Common myeloid progenitor, CD34-positive (primary cell): ENCODE results near the gene ANKRD23.

Source experiments
- CTCF ChIA-PET: fragments of 350-600 bp; sonication (Branson Sonifier 250); formaldehyde crosslinking; loops from one replicate; lab custom pipeline; 2021; ENCODE audit warnings: antibody characterized with exemption; lab: Charles Lee
- POLR2A ChIA-PET: fragments of 350-600 bp; sonication (Branson Sonifier 250); formaldehyde crosslinking; loops from one replicate; lab custom pipeline; 2021; ENCODE audit warnings: antibody characterized with exemption; lab: Charles Lee
- DNase-seq, 3 donors: peaks; one replicate each; pipeline versions ENCODE4 v3.0.0 to v3.0.0-alpha.2; 2013
- H3K27ac ChIP-seq, 2 experiments: 1 replicate in 1 of 2; 2 replicates in 1 of 2; pipeline ENCODE4 v1.7.0; 2013; ENCODE audit warnings: inconsistent platforms in 2 of 2, low read length in 2 of 2, mild to moderate bottlenecking in 2 of 2, low read depth in 1 of 2, moderate library complexity in 1 of 2; ENCODE audit not compliant: severe bottlenecking in 2 of 2, insufficient read depth in 1 of 2, poor library complexity in 1 of 2
- H3K27me3 ChIP-seq, 5 experiments: replicated peaks in 2 of 5; 1 replicate in 3 of 5; 2 replicates in 2 of 5; pipeline versions ENCODE4 v1.6.1 to v1.7.0; 2013; ENCODE audit warnings: low read length in 4 of 5, mild to moderate bottlenecking in 2 of 5, moderate library complexity in 2 of 5, inconsistent platforms in 1 of 5; ENCODE audit not compliant: insufficient read depth in 5 of 5, control insufficient read depth in 4 of 5
- H3K36me3 ChIP-seq, 4 experiments: 1 replicate in 2 of 4; 2 replicates in 2 of 4; pipeline versions ENCODE4 v1.6.1 to v1.7.0; 2013; ENCODE audit warnings: low read length in 3 of 4, control low read depth in 1 of 4, mild to moderate bottlenecking in 1 of 4; ENCODE audit not compliant: control insufficient read depth in 4 of 4, insufficient read depth in 4 of 4
- H3K4me1 ChIP-seq, 4 experiments: 1 replicate in 3 of 4; 2 replicates in 1 of 4; pipeline versions ENCODE4 v1.6.1 to v1.7.1; 2013; ENCODE audit warnings: low read length in 3 of 4, mild to moderate bottlenecking in 3 of 4, control low read depth in 1 of 4, inconsistent platforms in 1 of 4, moderate library complexity in 1 of 4; ENCODE audit not compliant: control insufficient read depth in 4 of 4, insufficient read depth in 4 of 4; ENCODE audit errors: control extremely low read depth in 1 of 4
- H3K4me3 ChIP-seq, 7 experiments: 1 replicate in 4 of 7; 2 replicates in 3 of 7; pipeline versions ENCODE4 v1.5.1 to v1.7.0; 2013; ENCODE audit warnings: mild to moderate bottlenecking in 7 of 7, low read length in 6 of 7, moderate library complexity in 6 of 7, inconsistent platforms in 2 of 7, low read depth in 2 of 7, control low read depth in 1 of 7; ENCODE audit not compliant: insufficient read depth in 4 of 7, control insufficient read depth in 1 of 7; ENCODE audit errors: extremely low read depth in 1 of 7
- H3K9me3 ChIP-seq, 5 experiments: 1 replicate in 4 of 5; 2 replicates in 1 of 5; pipeline versions ENCODE4 v1.6.1 to v1.7.1; 2013; ENCODE audit warnings: low read length in 4 of 5, mild to moderate bottlenecking in 2 of 5, inconsistent platforms in 1 of 5, low read depth in 1 of 5, moderate library complexity in 1 of 5; ENCODE audit not compliant: control insufficient read depth in 4 of 5, insufficient read depth in 2 of 5; ENCODE audit errors: control extremely low read depth in 1 of 5
- WGBS: methylation state at CpG from one replicate; pipeline ENCODE4 v1.1.5; 2013; ENCODE audit not compliant: insufficient coverage; 5-methylcytosine and 5-hydroxymethylcytosine counted together

The ANKRD23 gene

GRCh38 chr2:96844405-96844808 lies 586 bp upstream of the ANKRD23 start:
- Histone ChIP-seq H3K4me1 (peaks cover 0 to 12% (median 6%) of the 10 kb centered on the region in 4 experiments), H3K27ac (no peak overlapping the region), H3K4me3 (no peak overlapping the region), H3K27me3 (no peaks in the 10 kb centered on the region), H3K9me3 (no peaks in the 10 kb centered on the region), H3K36me3 (peaks cover 7 to 30% (median 15%) of the 10 kb centered on the region in 4 experiments)
- 93% methylated on average over 14 of the region's 17 CpGs for WGBS
- no peak for DNase-seq
- POLR2A ChIA-PET = interaction anchor here (0.9 kb wide), 1 partner anchor 13 kb away, joined by 4 read pairs; the partner anchor contains the start of gene ANKRD39
- CTCF ChIA-PET = interaction anchor here (1.2 to 1.5 kb wide), 2 partner anchors 14 to 17 kb away, joined by 3 to 6 read pairs; partner anchors contain the start of gene ANKRD39

DNA sequence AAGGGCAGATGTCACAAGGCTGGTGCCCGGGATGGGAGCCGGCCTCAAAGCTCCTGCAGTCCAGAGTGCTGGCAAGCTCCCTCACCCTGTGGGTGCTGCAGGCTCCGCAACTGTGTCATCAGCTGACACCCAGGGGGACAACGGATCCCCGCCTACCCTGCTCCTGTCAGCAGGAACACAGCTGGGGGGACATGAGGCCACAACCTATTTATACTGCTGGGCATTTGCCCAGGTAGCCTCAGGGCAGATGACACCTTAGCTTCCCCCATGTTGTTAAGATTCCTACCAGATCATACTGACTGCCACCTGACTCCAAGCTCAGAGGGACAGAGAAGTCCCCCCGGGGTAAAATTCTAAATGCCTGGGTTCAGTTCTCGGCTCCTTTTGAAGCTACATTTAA lies 1.2 kb downstream of the ANKRD23 start:
- no peaks in the 10 kb centered on the region for H3K9me3 ChIP-seq
- 96% methylated on average over 6 of the region's 7 CpGs for WGBS
- H3K27ac ChIP-seq = no peak overlapping the region
- DNase-seq = no peak
- H3K27me3 ChIP-seq = no peaks in the 10 kb centered on the region
- CTCF ChIA-PET = interaction anchor here (1.5 to 2.1 kb wide), 3 partner anchors 9 to 15 kb away, joined by 3 to 11 read pairs (median 6); partner anchors contain the start of gene ANKRD39
- H3K4me1 ChIP-seq = peaks cover 0 to 18% (median 14%) of the 10 kb centered on the region in 4 experiments
- peaks cover 7 to 32% (median 17%) of the 10 kb centered on the region in 4 experiments for H3K36me3 ChIP-seq
- POLR2A ChIA-PET = interaction anchor here (0.5 kb wide), 1 partner anchor 311 kb away, joined by 4 read pairs; no protein-coding TSS in a partner anchor
- H3K4me3 ChIP-seq = no peak overlapping the region

GRCh38 chr2:96841701-96842495 lies 1.9 kb downstream of the ANKRD23 start:
- Histone ChIP-seq H3K27me3 (no peaks in the 10 kb centered on the region), H3K4me3 (no peak overlapping the region), H3K9me3 (no peaks in the 10 kb centered on the region), H3K4me1 (peaks cover 0 to 18% (median 14%) of the 10 kb centered on the region in 4 experiments), H3K36me3 (peaks cover 7 to 35% (median 16%) of the 10 kb centered on the region in 4 experiments), H3K27ac (no peak overlapping the region)
- no peak for DNase-seq
- WGBS = 93% methylated on average over 15 of the region's 16 CpGs
- ChIA-PET CTCF (interaction anchor here (1.5 to 2.1 kb wide), 3 partner anchors 8 to 16 kb away, joined by 3 to 11 read pairs (median 6); partner anchors contain the start of gene ANKRD39), POLR2A (interaction anchor here (0.6 kb wide), 3 partner anchors 15 to 547 kb away, joined by 3 to 5 read pairs (median 3); no protein-coding TSS in a partner anchor)

GRCh38 chr2:96839875-96840850 lies 3.7 kb downstream of the ANKRD23 start:
- 91% methylated on average over 33 of the region's 37 CpGs for WGBS
- Histone ChIP-seq H3K9me3 (no peaks in the 10 kb centered on the region), H3K27me3 (no peaks in the 10 kb centered on the region), H3K36me3 (peaks cover 2 to 40% (median 15%) of the 10 kb centered on the region in 4 experiments), H3K4me3 (peak overlapping the region in 3 of 7 experiments; percentile 30 to 69 (median 40)), H3K27ac (no peak overlapping the region), H3K4me1 (peaks cover 0 to 18% (median 14%) of the 10 kb centered on the region in 4 experiments)
- CTCF ChIA-PET = interaction anchor here (0.7 to 1.6 kb wide), 4 partner anchors 10 to 111 kb away, joined by 3 to 6 read pairs (median 4); partner anchors contain the start of gene ANKRD39
- POLR2A ChIA-PET = interaction anchor here (0.8 kb wide), 1 partner anchor 11 kb away, joined by 4 read pairs; no protein-coding TSS in a partner anchor
- DNase-seq = no peak

DNA sequence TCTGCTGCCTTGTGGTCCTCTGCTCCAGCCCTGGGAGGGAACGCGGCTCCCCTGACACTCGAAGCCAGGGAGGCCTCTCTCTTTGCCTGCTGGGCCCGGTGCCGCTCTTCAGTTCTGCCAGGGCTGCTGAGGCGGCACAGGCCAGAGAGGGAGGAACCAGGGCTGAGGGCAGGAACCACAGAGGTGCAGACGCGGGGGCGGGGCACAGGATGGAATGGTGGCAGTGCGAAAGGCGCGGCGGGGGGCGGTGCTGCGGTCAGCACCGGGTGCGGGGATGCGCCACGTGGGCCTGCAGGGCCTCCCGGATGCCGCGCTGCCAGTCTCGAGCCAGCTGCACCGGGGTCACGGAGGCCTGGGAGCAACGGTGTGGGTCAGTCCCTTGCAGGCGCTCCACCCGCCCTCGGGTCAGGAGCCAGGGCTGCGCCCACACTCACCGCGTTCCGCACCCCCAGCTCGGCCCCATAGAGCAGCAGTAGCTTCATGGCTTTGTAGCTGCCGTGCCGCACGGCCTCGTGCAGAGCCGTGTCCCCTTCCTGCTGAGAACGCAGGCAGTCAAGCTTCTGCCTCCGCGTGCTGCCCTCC lies 4.4 kb downstream of the ANKRD23 start:
- Histone ChIP-seq H3K27ac (peak overlapping the region in 1 of 2 experiments; percentile 32), H3K27me3 (no peaks in the 10 kb centered on the region), H3K4me3 (peak overlapping the region in 3 of 7 experiments; percentile 30 to 69 (median 40)), H3K4me1 (peaks cover 0 to 18% (median 14%) of the 10 kb centered on the region in 4 experiments), H3K9me3 (no peaks in the 10 kb centered on the region), H3K36me3 (peaks cover 4 to 43% (median 16%) of the 10 kb centered on the region in 4 experiments)
- ChIA-PET CTCF (interaction anchor here (0.7 to 1.6 kb wide), 4 partner anchors 11 to 112 kb away, joined by 3 to 6 read pairs (median 4); partner anchors contain the start of gene ANKRD39), POLR2A (interaction anchor here (0.8 kb wide), 1 partner anchor 12 kb away, joined by 4 read pairs; no protein-coding TSS in a partner anchor)
- WGBS = 6% methylated on average over 36 of the region's 42 CpGs
- DNase-seq = peak; percentile 62 to 91 (median 89)
